Neural progenitor cell (in vitro differentiated cells): ENCODE results near the gene C4BPA.

ENCODE experiments used
- CTCF ChIP-seq: fragments of 200-600 bp; sonication (generic); IDR thresholded peaks from 2 replicates; pipeline ENCODE4 v1.5.1; 2017; ENCODE audit warnings: antibody characterized with exemption, mild to moderate bottlenecking
- EZH2 ChIP-seq: fragments of 200-600 bp; sonication (generic); IDR thresholded peaks from 2 replicates; pipeline ENCODE4 v1.6.1; 2017; ENCODE audit warnings: antibody characterized with exemption, mild to moderate bottlenecking, moderate library complexity
- EZH2phosphoT487 ChIP-seq: fragments of 200-600 bp; sonication (generic); IDR thresholded peaks from 2 replicates; pipeline ENCODE4 v1.6.1; 2017; ENCODE audit warnings: antibody characterized with exemption

GRCh38 chr1:207156095-207156494 is 52.1 kb downstream of the C4BPA start:
- TF ChIP-seq CTCF (no peak), EZH2phosphoT487 (no peak), EZH2 (no peak)
